ENCODE measurements around the gene ERH.
A peak's percentile ranks its signal among the peaks of the same experiment; 100 is the strongest.

The ERH gene

DNA sequence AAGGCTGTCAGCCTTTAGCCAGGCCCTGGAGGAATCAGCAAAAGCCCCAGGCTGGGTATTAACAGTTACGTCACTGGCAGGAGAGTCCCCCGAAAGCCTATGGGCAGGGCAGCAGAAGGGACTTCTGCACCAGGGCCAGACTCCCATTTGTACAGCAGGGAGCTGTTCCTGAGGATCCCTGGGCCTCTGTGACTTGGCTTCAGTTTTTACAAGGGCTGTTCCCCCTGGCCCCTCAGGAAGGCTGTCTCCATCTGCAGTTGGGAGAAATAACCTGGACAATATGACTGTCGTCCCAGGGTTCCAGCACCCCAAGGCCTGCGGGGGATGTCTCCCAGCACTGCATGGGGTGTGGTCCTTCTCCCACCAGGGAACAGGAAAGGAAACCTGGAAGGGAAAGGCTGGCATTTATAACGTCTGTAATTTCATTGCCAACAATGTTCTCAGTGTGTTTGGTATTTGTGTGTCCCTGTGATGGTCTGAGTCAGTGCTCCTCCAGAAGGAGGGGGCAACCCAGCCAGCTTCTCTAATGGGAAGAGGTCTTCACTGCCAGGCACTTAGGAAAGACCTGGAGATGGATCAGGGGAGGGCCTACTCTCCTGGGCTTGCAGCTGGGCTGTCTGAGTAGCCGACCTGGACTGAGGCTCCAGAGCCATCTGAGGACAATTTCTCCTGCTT lies 42.4 kb downstream of the ERH start:
- peak; percentile 52 for DNase-seq (ENCODE audit: low read depth)

DNA sequence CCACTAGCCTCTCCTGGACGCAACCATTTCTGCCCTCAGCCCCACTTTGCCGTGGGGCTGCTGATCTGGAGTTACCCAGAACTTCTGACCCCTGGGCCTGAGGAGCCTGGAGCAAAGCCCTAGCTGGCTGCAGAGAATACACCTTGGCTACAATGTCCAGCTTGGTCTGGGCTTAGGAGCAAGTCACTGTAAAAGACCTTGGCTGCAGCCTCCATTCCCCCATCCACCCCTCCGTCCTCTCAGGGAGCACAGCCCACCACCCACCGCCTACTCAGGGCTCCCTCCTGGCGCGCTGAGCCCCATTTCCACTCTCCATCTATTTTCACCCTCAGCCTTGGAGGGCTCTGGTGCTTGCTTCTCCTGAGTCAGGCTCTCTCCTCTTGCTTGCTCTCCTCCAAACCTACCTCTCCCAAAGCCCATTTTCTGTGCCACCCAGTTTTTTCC lies 42.9 kb downstream of the ERH start:
- DNase-seq (ENCODE audit: low read depth): no peak

DNA sequence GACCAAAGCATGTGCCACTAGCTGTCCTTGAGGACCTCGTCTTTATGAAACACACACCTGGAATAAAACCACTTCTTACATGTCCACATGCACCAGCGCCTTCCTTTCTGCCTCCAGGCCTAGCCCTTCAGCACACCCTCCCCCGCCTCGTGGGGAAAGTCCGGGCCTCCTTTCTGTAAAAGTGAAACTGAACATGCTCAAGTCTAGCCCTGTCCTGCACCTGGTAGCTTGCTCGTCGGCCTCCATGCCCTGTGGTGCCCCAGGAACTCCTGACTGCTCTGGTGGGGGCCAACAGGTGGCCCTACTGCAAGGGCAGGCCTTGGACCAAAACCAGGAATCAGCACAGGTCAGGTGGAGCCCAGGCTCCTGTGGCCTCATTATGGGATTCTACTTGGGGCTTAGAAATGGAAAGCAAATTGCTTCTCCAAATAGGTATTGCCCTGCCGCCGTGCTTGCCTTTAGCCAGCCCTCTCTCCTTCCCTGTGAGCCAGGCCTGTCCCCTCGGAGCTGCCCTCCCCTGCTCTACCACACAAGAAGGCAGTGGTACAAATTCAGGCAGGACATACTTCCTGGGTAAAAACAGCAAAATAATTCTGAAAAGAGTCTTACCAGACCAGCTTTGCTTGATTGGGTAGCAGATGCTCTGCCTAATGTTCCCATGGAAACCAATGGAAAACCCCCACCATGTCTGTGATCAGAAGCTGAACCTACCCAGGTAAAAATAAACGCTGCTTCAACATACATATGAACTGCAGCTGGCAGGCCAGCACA lies 43.5 kb downstream of the ERH start:
- DNase-seq (ENCODE audit: low read depth): no peak

DNA sequence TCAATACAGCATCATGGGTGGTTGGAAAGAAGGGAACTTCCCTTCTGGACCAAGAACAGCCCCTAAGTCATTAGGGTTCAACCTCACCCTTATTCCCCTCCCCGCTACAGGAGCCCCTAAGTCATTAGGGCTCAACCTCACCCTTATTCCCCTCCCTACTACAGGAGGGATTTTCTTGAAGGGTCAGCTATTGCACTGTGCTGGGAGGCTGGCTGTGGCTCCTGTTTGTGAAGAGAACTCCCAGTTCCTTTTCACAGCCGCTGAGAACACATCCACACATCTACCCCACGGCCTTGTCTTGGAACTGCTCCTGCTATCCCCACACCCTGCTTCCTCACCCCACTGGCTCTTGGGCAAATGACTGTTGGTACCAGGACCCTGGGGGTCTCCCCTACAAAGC lies 44.9 kb downstream of the ERH start:
- no peak for DNase-seq (ENCODE audit: low read depth)

DNA sequence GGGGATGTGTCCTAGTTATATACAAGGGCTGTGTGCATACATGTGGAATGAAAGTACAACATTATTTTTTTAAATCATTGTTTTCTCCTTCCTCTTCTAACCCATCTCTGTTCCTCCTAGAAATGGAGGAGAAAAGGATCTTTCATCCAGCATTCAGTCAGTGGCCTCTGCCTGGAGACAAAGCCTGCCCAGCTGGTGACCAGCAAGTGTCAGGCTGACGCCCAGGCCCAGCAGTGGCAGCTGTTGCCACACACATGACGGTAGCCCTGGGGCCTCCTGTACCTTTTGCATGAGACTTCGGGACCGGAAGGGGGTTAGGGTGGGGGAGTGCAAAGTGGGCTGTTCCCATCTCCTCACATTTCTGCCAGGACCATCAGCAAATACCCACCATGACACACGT lies 46.2 kb downstream of the ERH start:
- no peak for DNase-seq (ENCODE audit: low read depth)

DNA sequence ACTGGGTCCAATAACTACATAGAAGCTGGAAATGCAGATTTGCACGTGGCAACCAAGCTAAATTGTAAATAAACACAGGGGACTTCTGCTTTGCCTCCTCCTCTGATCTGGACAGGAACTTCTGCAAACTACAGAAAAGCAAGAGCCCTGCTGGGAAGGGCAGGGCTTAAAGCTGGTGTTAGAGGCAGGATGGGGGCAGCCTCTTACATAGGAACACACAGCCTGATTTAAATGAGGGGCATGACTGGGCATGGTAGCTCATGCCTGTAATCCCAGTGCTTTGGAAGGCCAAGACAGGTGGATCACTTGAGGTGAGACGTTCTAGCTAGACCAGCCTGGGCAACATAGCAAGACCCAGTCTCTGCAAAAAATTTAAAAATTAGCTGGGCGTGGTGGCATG lies 46.7 kb downstream of the ERH start:
- no peak for DNase-seq (ENCODE audit: low read depth)

DNA sequence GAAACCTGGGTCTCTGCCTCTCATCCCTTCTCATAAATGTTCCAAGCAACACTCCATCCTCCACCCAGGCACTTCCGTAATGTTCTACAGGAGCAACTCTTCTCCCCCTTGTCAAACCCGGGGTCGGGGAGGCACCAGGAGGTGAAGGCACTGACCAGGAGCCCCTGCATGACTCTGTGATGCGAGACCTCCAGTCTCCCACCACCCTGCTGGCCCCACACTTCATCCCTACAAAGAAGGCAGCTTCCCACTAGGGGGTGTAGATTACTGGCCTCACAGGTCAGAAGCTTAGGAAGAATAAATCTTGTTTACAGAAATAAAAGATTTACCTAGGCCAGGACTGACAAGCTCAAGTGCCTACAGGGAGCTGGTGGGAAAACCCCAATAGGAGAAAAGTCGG lies 47.2 kb downstream of the ERH start:
- no peak for DNase-seq (ENCODE audit: low read depth)

DNA sequence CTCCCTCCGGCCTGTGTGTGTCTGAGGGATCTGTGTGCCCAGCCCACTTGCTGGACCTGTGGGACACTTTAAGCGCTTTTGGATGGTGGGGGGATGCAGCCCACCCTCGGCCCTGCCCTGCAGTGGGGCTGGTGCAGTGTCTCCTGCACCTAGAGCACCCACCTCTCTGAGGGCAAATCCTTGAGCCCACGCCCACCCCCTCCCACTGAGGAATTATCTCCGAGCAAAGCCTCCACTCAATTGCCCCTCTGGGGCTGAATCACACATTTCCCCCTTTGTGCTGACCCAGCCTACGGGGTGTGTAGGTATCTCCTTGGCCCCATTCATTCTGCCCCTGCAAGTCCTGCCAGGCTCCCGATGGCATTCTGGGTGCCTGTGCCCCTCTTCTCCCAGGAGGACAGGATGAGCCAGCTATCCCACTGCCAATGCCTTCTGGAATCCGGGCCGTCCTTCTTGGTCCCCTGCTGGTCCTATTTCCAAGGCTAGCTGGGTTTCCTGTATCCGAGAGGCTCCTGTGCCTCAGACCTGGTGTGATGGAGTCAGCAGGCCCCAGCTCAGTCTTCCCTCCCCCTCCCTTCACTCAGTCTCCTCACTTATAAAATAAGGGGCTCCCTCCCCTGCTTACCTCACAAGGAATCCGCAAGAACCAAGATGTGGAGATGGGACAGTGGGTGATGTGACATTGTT lies 48.9 kb downstream of the ERH start:
- DNase-seq (ENCODE audit: low read depth): no peak

DNA sequence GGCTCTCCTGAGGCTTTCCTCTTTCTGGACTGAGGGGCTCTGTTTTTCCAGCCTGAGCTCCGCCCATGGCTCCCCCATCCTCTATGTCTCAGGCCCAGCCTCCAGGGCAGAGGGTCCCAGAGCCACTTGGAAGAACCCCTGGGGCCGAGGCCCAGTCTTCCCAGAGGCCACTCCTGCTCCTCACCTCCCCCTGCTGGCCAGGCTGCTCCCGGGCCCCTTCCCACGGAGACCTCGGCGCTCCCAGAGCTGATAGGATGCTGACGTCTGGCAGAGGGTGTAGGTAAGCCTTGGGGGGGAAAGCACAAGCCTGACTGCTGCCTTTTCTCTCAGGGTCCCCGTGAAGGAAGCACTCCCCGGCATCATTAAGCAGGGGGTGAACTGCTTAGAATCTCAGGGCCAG lies 51.4 kb downstream of the ERH start:
- no peak for DNase-seq (ENCODE audit: low read depth)

DNA sequence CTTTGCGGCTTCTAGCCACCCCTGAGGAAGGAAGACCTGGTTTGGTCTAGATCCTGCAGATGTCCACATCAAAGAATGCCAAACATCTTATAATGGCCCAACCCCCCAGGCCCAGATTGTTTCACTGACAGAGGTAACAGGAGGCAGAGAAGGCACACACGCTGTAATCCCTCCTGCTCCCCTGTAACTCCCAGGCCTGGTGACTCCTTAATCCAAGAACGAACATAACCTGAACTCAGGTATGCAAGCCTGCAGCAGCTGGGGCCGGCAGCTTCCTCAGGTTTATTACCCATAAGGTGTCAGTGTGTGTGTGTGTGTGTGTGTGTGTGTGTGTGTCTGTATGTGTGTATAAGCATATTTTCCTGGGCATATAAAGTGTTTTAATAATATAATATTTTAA lies 52.7 kb downstream of the ERH start:
- DNase-seq (ENCODE audit: low read depth): no peak

DNA sequence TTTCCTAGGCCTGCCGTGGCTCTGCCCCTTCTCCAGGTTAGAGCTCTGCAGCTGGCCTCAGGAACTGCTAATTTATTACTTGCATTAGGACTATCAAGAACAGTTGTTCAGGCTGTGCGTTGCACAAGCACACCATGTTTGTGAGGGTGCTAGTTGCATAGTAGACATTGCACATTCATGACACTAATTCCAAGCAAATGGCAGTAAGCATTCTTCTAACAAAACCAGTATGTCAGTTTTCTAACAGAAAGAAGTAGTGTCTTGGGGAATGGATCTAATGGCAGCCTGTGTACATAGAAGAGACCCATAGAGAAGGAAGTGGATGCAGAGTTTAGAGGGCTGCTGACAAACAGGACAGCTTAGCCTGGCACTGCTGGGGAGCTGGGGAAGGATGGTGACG lies 53.9 kb downstream of the ERH start:
- no peak for DNase-seq (ENCODE audit: low read depth)

DNA sequence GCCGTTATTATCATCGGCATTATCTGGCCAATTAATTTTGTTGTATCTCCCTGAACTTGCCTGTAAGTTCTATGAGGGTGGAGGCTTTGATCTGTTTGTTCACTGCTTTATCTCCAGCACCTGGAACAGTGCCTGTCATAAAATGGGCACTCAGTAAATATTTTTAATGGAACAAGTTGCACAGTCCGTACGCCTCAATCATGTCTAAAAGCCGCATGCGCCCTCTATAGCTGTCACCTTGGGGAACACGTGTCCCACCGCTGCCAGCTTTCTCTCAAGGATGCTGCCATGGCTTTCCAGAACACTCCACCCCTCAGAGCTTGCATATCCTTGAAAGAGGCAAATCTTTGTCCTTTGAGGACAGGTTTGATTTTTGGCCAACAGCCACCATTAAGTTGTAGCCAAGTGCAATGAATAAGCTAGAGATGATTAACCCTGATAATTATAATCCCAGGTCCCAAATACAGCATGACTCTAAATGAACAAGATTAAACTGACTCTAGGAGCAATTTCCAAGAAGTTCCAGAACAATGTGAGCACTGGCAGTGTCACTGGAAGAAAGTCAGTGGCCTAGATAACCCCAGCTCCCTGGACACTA lies 55.1 kb downstream of the ERH start:
- no peak for DNase-seq (ENCODE audit: low read depth)

DNA sequence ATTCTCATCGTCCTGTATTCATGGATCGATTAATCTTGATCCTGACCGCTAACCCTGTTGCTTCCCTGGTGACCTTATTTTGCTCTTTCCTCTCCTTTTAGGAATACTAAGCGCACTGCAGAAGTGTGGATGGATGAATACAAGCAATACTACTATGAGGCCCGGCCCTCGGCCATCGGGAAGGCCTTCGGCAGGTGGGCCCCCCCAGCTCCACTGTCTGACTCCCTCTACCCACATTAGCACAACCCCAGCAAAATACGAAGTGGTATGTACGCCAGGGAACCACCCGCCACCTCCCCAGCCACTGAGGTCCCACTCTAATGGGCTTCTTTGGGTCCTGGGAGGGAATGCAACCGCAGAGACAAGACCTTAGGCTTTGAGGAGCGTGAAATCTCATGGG lies 58.7 kb downstream of the ERH start:
- DNase-seq (ENCODE audit: low read depth): no peak

DNA sequence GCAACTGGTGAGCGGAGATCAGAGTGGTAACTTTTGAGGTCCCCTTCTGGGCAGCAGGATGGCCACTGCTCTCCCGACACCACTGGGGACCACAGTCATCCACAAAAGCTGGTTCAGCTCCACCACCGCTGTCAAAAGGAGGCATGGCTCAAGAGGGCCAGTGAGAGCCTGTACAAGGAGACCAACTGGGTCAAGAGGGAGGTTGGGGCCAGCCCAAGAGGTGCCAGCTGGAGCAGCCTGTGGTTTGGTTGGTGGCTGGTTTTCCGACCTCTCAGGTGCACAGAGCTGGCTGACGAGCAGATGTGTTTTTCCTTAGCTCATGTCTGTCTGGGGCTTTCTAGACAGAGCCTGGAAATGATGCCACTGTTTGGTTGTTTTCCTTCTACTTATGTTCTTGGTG lies 60.1 kb downstream of the ERH start:
- no peak for DNase-seq (ENCODE audit: low read depth)

DNA sequence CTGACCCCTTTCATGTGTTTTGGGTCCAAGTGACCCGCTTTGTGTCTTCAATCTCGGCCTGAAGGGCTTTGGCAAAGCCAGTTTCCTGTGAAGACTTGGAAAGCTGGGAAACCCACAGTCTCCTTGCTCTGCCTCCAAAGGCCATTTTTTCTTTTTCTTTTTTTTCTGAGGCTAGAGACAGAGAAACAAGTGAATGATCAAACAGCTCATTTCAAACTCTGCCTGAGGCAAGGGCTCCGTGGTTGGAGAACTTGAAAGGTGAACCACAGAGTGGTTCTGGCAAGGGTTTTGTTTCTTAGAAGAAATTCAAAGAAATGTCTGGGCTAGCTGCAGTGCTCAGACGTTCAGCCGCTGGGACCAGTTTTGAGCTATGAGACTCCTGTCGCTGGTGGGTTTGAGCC lies 62.7 kb downstream of the ERH start:
- no peak for DNase-seq (ENCODE audit: low read depth)

DNA sequence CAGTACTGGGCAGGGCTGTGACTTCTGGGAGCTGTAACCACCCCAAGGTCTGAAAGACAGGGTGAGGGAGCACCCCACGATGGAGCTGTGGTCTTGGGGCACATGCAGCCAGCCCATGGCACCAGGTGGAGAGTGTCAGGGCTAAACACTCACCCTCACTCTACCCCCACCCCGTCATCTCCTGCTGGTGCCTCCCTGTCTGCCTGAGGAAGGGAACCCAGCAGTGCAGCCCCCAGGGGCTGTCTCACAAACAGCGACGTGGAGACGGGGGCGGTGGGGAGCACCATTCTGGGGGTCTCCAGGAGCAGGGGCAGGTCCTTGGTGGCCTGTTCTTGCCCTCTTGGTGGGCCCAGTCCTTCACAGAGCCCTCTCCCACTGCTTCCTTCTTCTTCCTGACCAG lies 63.5 kb downstream of the ERH start:
- DNase-seq (ENCODE audit: low read depth): no peak

DNA sequence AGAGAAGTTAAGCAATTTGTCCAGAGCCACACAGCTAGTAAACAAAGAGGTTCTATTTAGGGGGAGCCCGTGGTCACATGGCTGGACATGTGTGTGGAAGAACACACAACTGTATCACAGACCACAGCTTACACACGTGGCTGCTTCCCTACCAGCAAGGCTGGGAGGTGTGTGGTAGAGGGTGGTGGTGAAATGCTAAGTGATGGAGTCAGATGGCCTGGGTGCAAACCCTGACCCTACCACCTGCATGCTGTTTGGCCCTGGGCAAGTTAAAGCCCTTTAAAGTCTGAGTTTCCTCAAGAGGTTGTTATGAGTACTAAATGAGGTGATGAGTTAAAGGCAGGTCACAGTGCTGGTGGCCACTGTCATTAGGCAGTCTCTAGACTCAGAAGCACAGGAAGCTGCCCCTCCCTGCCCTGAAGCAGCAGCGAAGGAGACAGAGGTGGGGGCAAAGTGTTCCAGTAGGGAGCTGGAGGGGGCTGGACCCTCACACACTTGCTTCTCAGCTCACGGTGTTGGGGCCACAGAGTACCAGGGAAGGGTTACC lies 64.2 kb downstream of the ERH start:
- no peak for DNase-seq (ENCODE audit: low read depth)

DNA sequence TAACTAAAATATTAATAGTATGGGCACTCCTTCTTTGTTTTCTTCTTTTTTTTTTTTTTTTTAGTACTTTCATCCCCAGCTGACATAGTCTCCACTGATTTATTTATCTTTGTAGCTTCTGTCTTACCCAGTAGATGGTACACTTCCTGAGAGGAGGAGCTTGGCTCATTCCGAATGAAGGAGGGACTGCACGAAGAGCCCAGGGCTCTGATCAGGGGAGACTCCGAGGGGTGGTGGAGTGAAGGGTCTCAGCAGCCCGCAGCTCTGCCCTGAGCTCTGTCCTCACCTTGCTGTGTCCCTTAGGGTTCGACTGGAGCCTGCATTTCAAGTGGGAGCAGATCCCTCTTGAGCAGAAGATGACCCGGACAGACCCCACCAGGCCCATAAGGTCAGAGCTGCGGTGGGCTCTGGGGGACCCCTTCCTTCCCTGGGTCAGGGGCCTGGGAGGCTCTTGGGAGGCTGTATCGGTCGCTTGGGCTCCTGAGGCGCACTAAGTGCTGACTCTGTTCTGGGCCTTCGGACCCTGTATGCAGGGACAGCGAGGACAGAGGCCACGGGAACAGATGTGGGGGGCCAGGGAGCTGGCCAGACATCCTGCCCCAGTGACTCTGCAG lies 65.2 kb downstream of the ERH start:
- no peak for DNase-seq (ENCODE audit: low read depth)

DNA sequence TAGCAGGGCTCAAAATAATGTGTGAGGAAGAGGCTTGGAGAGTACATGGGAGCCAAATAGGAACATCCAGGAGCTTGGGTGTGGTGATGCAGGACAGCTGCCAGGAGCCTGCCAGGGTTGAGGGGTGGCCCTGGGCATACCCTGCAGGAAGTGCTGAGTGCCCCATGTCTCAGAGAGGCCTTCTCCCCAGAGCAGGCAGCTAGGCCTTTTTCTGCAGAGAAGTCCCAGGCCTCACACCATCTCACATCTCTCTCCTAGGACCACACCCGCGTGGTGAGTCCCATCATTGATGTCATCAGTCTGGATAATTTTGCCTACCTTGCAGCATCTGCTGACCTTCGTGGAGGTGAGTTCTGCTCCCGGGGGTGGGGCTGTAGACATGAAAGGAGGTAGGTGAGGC lies 66.9 kb downstream of the ERH start:
- DNase-seq (ENCODE audit: low read depth): no peak
